GM23338 (cell line): ENCODE data around the gene TRABD. TPM values are rescaled to one million over a fixed set of nuclear protein-coding genes. Genes with fewer than 3 reads are reported as not detected.

ENCODE experiments used
- ATAC-seq: fragments of 200-7000 bp; cut with Tn5 transposase; 3 replicates; pipeline ENCODE4 v1.9.1; 2020
- DNase-seq: peaks from one replicate; pipeline ENCODE4 v3.0.0-alpha.2; 2015; ENCODE audit warnings: low spot score
- H2AFZ ChIP-seq: fragments of 200-600 bp; sonication (generic); 2 replicates; pipeline ENCODE4 v1.8.0; 2016; ENCODE audit warnings: antibody characterized with exemption, mild to moderate bottlenecking, moderate library complexity
- H3F3A ChIP-seq: fragments of 200-600 bp; sonication (generic); replicated peaks from 2 replicates; pipeline ENCODE4 v1.8.0; 2017; ENCODE audit warnings: antibody characterized with exemption, mixed run types, low read depth
- H3K27ac ChIP-seq: fragments of 200-600 bp; sonication (generic); 2 replicates; pipeline ENCODE4 v1.6.1; 2016; ENCODE audit warnings: low read depth
- H3K27me3 ChIP-seq: fragments of 200-600 bp; sonication (generic); 2 replicates; pipeline ENCODE4 v1.8.0; 2016; ENCODE audit warnings: mild to moderate bottlenecking, mixed run types, moderate library complexity; ENCODE audit not compliant: insufficient read depth
- H3K36me3 ChIP-seq: fragments of 200-600 bp; sonication (generic); 2 replicates; pipeline ENCODE4 v1.8.0; 2016; ENCODE audit warnings: mild to moderate bottlenecking; ENCODE audit not compliant: insufficient read depth
- H3K4me1 ChIP-seq: fragments of 200-600 bp; sonication (generic); 2 replicates; pipeline ENCODE4 v1.8.0; 2016; ENCODE audit warnings: mild to moderate bottlenecking, moderate library complexity; ENCODE audit not compliant: insufficient read depth
- H3K4me2 ChIP-seq: fragments of 200-600 bp; sonication (generic); 2 replicates; pipeline ENCODE4 v1.7.1; 2017; ENCODE audit warnings: mixed run types
- H3K4me3 ChIP-seq: fragments of 200-600 bp; sonication (generic); 2 replicates; pipeline ENCODE4 v1.6.1; 2016; ENCODE audit warnings: mixed run types
- H3K79me2 ChIP-seq: fragments of 200-600 bp; sonication (generic); replicated peaks from 2 replicates; pipeline ENCODE4 v1.8.0; 2017; ENCODE audit warnings: mild to moderate bottlenecking; ENCODE audit not compliant: insufficient read depth
- H3K9me2 ChIP-seq: fragments of 200-600 bp; sonication (generic); 2 replicates; pipeline ENCODE4 v1.8.0; 2017; ENCODE audit not compliant: insufficient read depth
- H4K20me1 ChIP-seq: fragments of 200-600 bp; sonication (generic); replicated peaks from 2 replicates; pipeline ENCODE4 v1.8.0; 2017; ENCODE audit warnings: mild to moderate bottlenecking; ENCODE audit not compliant: insufficient read depth
- H3K27ac Mint-ChIP-seq: 2 replicates; pipeline ENCODE4 v1.8.0; 2020; ENCODE audit warnings: inconsistent platforms, mild to moderate bottlenecking, moderate library complexity, mixed read lengths
- H3K27me3 Mint-ChIP-seq: 3 replicates; pipeline ENCODE4 v1.8.0; 2022; ENCODE audit warnings: low read depth, mild to moderate bottlenecking, moderate library complexity, mixed read lengths, inconsistent platforms; ENCODE audit not compliant: insufficient read depth, poor library complexity
- H3K36me3 Mint-ChIP-seq: 3 replicates; pipeline ENCODE4 v1.8.0; 2021; ENCODE audit warnings: low read depth, mild to moderate bottlenecking, inconsistent platforms, moderate library complexity, mixed read lengths
- H3K4me1 Mint-ChIP-seq: 3 replicates; pipeline ENCODE4 v1.8.0; 2020; ENCODE audit warnings: mild to moderate bottlenecking, inconsistent platforms, mixed read lengths
- H3K4me3 Mint-ChIP-seq: 3 replicates; pipeline ENCODE4 v1.8.0; 2021; ENCODE audit warnings: moderate library complexity, mild to moderate bottlenecking, inconsistent platforms, mixed read lengths
- H3K9me3 Mint-ChIP-seq: 3 replicates; pipeline ENCODE4 v1.8.0; 2020; ENCODE audit warnings: moderate library complexity, mild to moderate bottlenecking, inconsistent platforms, mixed read lengths
- CREB1 ChIP-seq: fragments of 250-450 bp; sonication (Bioruptor Pico); IDR thresholded peaks from 2 replicates; pipeline ENCODE4 v1.5.0; 2020; ENCODE audit warnings: low read depth, mild to moderate bottlenecking, moderate library complexity
- CTCF ChIP-seq, 2 experiments: fragments of 200-600 bp in 1 of 2; sonication (generic) in 1 of 2; conservative IDR thresholded peaks; 2 replicates each; pipeline versions ENCODE4 v1.5.1 to v1.6.1; 2016 to 2017; ENCODE audit warnings: antibody characterized with exemption in 2 of 2, low read depth in 2 of 2, mild to moderate bottlenecking in 2 of 2, moderate library complexity in 1 of 2
- ETS1 ChIP-seq: IDR thresholded peaks from 2 replicates; pipeline ENCODE4 v1.6.1; 2016; ENCODE audit warnings: antibody characterized with exemption
- EZH2 ChIP-seq: fragments of 200-600 bp; sonication (generic); IDR thresholded peaks from one replicate; pipeline ENCODE4 v1.8.0; 2017; ENCODE audit warnings: antibody characterized with exemption, mild to moderate bottlenecking, low read depth; ENCODE audit not compliant: unreplicated experiment
- EZH2phosphoT487 ChIP-seq: fragments of 200-600 bp; sonication (generic); IDR thresholded peaks from one replicate; pipeline ENCODE4 v1.8.1; 2018; ENCODE audit warnings: antibody characterized with exemption; ENCODE audit not compliant: unreplicated experiment
- JUNB ChIP-seq: IDR thresholded peaks from one replicate; pipeline ENCODE4 v1.6.1; 2016; ENCODE audit warnings: antibody characterized with exemption; ENCODE audit not compliant: unreplicated experiment
- NANOG ChIP-seq: IDR thresholded peaks from 2 replicates; pipeline ENCODE4 v1.6.1; 2016; ENCODE audit warnings: antibody characterized with exemption, borderline replicate concordance
- POLR2AphosphoS5 ChIP-seq: IDR thresholded peaks from 2 replicates; pipeline ENCODE4 v1.6.1; 2016; ENCODE audit warnings: antibody characterized with exemption, low read depth
- REST ChIP-seq: IDR thresholded peaks from one replicate; pipeline ENCODE4 v1.6.1; 2018; ENCODE audit warnings: antibody characterized with exemption; ENCODE audit not compliant: unreplicated experiment
- STAT1 ChIP-seq: IDR thresholded peaks from one replicate; pipeline ENCODE4 v1.6.1; 2016; ENCODE audit warnings: antibody characterized with exemption; ENCODE audit not compliant: unreplicated experiment
- ZNF114 ChIP-seq: fragments of 250-450 bp; sonication (Bioruptor Pico); IDR thresholded peaks from 2 replicates; pipeline ENCODE4 v1.5.0; 2020; ENCODE audit warnings: mild to moderate bottlenecking, moderate library complexity
- ZNF331 ChIP-seq: fragments of 250-450 bp; sonication (Bioruptor Pico); IDR thresholded peaks from 2 replicates; pipeline ENCODE4 v1.5.0; 2020; ENCODE audit warnings: low read depth, mild to moderate bottlenecking, moderate library complexity
- ZNF462 ChIP-seq: fragments of 250-450 bp; sonication (Bioruptor Pico); IDR thresholded peaks from 2 replicates; pipeline ENCODE4 v1.5.0; 2020; ENCODE audit warnings: mild to moderate bottlenecking, moderate library complexity
- polyA plus RNA-seq: library from polyadenylated mRNA; unstranded; fragments of >200 nt; fragmentation: Nextera tagmentation; extraction: Ambion mirVana; gene quantifications from 2 replicates; pipeline ENCODE4 v1.2.1, GENCODE V29; 2016
- total RNA-seq: library from RNA; depleted of rRNA; stranded (reverse); fragments of >200 nt; shearing (Covaris generic); gene quantifications from 2 replicates; pipeline ENCODE4 v1.2.3, GENCODE V29; 2014

The TRABD gene
- total and polyA plus RNA-seq, 2 experiments from 2014 or later, result 44.1 to 66.1 TPM

- H3K4me3 ChIP-seq, result peak overlapping the region; percentile 99
- H3K27me3 Mint-ChIP-seq, result peaks cover 11% of the 10 kb centered on the region
- peak; percentile 27 for ATAC-seq
- H3K27me3 ChIP-seq, result no peaks in the 10 kb centered on the region
- DNase-seq, result no peak
- no peak overlapping the region for H2AFZ ChIP-seq
- no peaks in the 10 kb centered on the region for H3K36me3 ChIP-seq
- H3K9me3 Mint-ChIP-seq, result no peaks in the 10 kb centered on the region
- H3K9me2 ChIP-seq, result no peaks in the 10 kb centered on the region
- H3K4me1 ChIP-seq, result peaks cover 12% of the 10 kb centered on the region
- peaks cover 24% of the 10 kb centered on the region for H3K4me1 Mint-ChIP-seq
- peak overlapping the region; percentile 92 for H3K4me3 Mint-ChIP-seq
- peaks cover 2% of the 10 kb centered on the region; the same call in 1 of the 2 replicates for H3F3A ChIP-seq
- H3K27ac ChIP-seq, result no peak overlapping the region; the same call in 1 of the 2 replicates
- TF ChIP-seq JUNB (no peak), REST (no peak), CREB1 (no peak), POLR2AphosphoS5 (no peak), STAT1 (no peak), ETS1 (no peak), NANOG (no peak), ZNF114 (no peak), EZH2phosphoT487 (no peak), CTCF (conservative IDR thresholded peaks at IDR 0.05; ENCODE audit: low read depth in 2 of 2) (no peak), ZNF462 (CRISPR knock-in tag) (no peak), EZH2 (no peak), ZNF331 (CRISPR knock-in tag) (no peak)
- H3K36me3 Mint-ChIP-seq, result peaks cover 11% of the 10 kb centered on the region; the same call in 2 of the 3 replicates
- peak overlapping the region; percentile 97 for H3K4me2 ChIP-seq
- H4K20me1 ChIP-seq, result peaks cover 4% of the 10 kb centered on the region; the same call in 1 of the 2 replicates
- peak overlapping the region; percentile 97 for H3K27ac Mint-ChIP-seq
- H3K79me2 ChIP-seq, result peaks cover 33% of the 10 kb centered on the region
Measured at GRCh38 chr22:50245214-50246072, 59.7 kb downstream of the TRABD start.
